ENCODE data around the gene GNB1. TPM values are rescaled to one million over a fixed set of nuclear protein-coding genes. Genes with fewer than 3 reads are reported as not detected.

Gene GNB1
- total RNA-seq, 1 experiment from 2014 or later = 611 TPM

DNA sequence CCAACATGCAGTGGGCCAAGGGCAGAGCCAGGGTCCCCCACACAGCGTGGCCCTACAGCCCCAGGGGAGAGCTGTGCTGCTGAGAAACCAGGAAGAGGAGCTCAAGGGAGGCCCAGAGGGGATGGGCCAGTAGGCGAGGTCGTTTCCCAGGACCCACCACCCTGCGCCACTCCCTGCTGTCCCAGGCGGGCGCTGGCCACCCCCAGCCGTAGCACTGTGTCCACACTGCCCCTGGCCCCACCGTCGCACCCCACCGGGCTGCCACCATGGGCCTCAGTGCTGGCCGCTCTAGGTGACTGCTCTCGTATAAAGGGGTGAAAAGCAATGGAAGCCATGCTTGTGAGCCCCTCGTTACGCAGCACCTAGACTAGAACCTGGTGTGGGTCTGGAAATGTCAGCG, 135.0 kb downstream of the GNB1 start:
- Histone ChIP-seq H3K27ac (ENCODE audit: low read depth, low read length, poor library complexity, severe bottlenecking) (no peak overlapping the region), H3K4me3 (ENCODE audit: low read depth, low read length, poor library complexity, severe bottlenecking) (no peak overlapping the region), H3K4me1 (ENCODE audit: insufficient read depth, low read length, poor library complexity, severe bottlenecking) (no peaks in the 10 kb centered on the region), H3K27me3 (replicated peaks; ENCODE audit: insufficient read depth, low read depth, low read length, poor library complexity) (no peaks in the 10 kb centered on the region), H3K9me3 (ENCODE audit: low read depth, low read length, poor library complexity, severe bottlenecking) (no peaks in the 10 kb centered on the region), H3K36me3 (ENCODE audit: insufficient read depth, low read length, poor library complexity, severe bottlenecking) (peaks cover 39% of the 10 kb centered on the region)
- TF ChIP-seq, protein P1, sequence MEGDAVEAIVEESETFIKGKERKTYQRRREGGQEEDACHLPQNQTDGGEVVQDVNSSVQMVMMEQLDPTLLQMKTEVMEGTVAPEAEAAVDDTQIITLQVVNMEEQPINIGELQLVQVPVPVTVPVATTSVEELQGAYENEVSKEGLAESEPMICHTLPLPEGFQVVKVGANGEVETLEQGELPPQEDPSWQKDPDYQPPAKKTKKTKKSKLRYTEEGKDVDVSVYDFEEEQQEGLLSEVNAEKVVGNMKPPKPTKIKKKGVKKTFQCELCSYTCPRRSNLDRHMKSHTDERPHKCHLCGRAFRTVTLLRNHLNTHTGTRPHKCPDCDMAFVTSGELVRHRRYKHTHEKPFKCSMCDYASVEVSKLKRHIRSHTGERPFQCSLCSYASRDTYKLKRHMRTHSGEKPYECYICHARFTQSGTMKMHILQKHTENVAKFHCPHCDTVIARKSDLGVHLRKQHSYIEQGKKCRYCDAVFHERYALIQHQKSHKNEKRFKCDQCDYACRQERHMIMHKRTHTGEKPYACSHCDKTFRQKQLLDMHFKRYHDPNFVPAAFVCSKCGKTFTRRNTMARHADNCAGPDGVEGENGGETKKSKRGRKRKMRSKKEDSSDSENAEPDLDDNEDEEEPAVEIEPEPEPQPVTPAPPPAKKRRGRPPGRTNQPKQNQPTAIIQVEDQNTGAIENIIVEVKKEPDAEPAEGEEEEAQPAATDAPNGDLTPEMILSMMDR (conservative IDR thresholded peaks at IDR 0.05; ENCODE audit: low read depth, low read length) = no peak
- no peak for TF ChIP-seq EZH2 (IDR thresholded peaks at IDR 0.05; ENCODE audit: borderline replicate concordance, low read depth, low read length, poor library complexity, severe bottlenecking)
- CTCF ChIA-PET = no interaction called here
- POLR2A ChIA-PET (ENCODE audit: low non-redundant PET) = no interaction called here
- no peak for DNase-seq (ENCODE audit: low spot score)
- intact Hi-C loops (cut with micrococcal nuclease; ENCODE audit: unreplicated experiment) = no loop called here
- BruUV-seq (replicated peaks) = no TSS peak

DNA sequence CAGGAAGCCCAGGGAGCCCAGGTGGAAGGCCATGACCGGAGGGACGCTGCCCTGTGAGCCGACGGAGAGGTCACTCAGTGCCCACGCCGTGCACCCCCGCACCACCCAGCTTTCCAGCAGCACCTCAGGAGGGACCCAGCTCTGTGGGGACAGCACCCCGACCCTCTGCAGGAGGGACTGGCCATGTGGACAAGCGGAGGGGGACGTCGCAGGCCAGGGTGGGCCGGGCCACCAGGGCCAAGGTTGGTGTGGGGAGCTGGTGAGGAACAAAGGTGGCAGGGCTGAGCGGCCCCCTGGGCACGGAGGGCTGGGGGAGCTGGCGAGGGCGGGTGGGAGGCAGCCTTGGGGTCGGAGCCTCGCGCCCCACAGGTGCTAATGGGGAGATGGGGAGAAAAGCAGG, 135.5 kb downstream of the GNB1 start:
- DNase-seq (ENCODE audit: low spot score) = no peak
- POLR2A ChIA-PET (ENCODE audit: low non-redundant PET) = no interaction called here
- H3K4me1 ChIP-seq (ENCODE audit: insufficient read depth, low read length, poor library complexity, severe bottlenecking) = no peaks in the 10 kb centered on the region
- no peak overlapping the region for H3K4me3 ChIP-seq (ENCODE audit: low read depth, low read length, poor library complexity, severe bottlenecking)
- no TSS peak for BruUV-seq (replicated peaks)
- no peaks in the 10 kb centered on the region for H3K27me3 ChIP-seq (replicated peaks; ENCODE audit: insufficient read depth, low read depth, low read length, poor library complexity)
- no peaks in the 10 kb centered on the region for H3K9me3 ChIP-seq (ENCODE audit: low read depth, low read length, poor library complexity, severe bottlenecking)
- intact Hi-C loops (cut with micrococcal nuclease; ENCODE audit: unreplicated experiment) = no loop called here
- H3K27ac ChIP-seq (ENCODE audit: low read depth, low read length, poor library complexity, severe bottlenecking) = no peak overlapping the region
- H3K36me3 ChIP-seq (ENCODE audit: insufficient read depth, low read length, poor library complexity, severe bottlenecking) = peaks cover 36% of the 10 kb centered on the region
- CTCF ChIA-PET = no interaction called here
- TF ChIP-seq EZH2 (IDR thresholded peaks at IDR 0.05; ENCODE audit: borderline replicate concordance, low read depth, low read length, poor library complexity, severe bottlenecking) = no peak
- TF ChIP-seq, protein P1 (conservative IDR thresholded peaks at IDR 0.05; ENCODE audit: low read depth, low read length) = no peak

DNA sequence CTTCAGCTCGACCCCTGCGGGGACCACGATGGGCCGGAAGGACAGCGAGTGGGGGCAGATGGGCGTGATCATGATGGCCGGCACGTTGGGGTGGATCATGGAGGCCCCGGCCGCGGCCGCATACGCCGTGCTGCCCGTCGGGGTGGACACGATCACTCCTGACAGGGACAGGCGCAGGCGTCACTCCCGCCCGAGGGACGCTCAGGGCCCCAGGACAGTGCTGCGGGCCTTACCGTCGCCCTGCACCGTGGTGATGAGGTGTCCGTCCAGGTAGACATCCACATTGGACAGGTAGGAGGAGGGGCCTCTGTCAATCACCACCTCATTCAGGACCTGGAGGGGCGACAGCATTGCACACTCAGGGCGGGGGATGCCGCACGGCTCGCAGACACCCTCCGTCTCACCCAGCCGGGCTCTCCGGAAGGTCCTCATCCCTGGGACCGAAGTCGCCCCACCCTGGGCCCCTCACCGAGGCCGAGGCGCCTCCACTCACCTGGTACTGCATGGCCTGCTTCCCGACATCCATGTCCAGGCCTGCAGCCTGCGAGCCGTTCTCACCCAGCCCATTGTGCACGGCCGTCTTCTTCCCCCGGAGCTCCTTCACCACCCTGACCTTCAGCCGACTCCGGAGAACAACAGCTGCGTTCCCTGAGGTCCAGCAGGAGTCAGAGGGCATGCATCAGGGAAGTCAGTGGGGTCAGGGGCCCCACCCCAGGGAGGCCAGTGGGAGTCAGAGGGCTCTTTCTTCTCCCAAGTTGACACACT, 136.7 kb downstream of the GNB1 start:
- H3K36me3 ChIP-seq (ENCODE audit: insufficient read depth, low read length, poor library complexity, severe bottlenecking) = peaks cover 29% of the 10 kb centered on the region
- no peak for DNase-seq (ENCODE audit: low spot score)
- H3K27me3 ChIP-seq (replicated peaks; ENCODE audit: insufficient read depth, low read depth, low read length, poor library complexity) = no peaks in the 10 kb centered on the region
- H3K9me3 ChIP-seq (ENCODE audit: low read depth, low read length, poor library complexity, severe bottlenecking) = no peaks in the 10 kb centered on the region
- H3K4me1 ChIP-seq (ENCODE audit: insufficient read depth, low read length, poor library complexity, severe bottlenecking) = no peaks in the 10 kb centered on the region
- BruUV-seq (replicated peaks) = no TSS peak
- CTCF ChIA-PET = interaction anchor here (0.5 kb wide), 1 partner anchor 472 kb away, joined by 3 read pairs; no protein-coding TSS in a partner anchor
- H3K4me3 ChIP-seq (ENCODE audit: low read depth, low read length, poor library complexity, severe bottlenecking) = no peak overlapping the region
- no peak overlapping the region for H3K27ac ChIP-seq (ENCODE audit: low read depth, low read length, poor library complexity, severe bottlenecking)
- TF ChIP-seq, protein P1 (conservative IDR thresholded peaks at IDR 0.05; ENCODE audit: low read depth, low read length) = no peak
- no peak for TF ChIP-seq EZH2 (IDR thresholded peaks at IDR 0.05; ENCODE audit: borderline replicate concordance, low read depth, low read length, poor library complexity, severe bottlenecking)
- POLR2A ChIA-PET (ENCODE audit: low non-redundant PET) = interaction anchor here (0.6 kb wide), 1 partner anchor 22 kb away, joined by 3 read pairs; no protein-coding TSS in a partner anchor
- intact Hi-C loops (cut with micrococcal nuclease; ENCODE audit: unreplicated experiment) = no loop called here
